Measurements from ENCODE around the gene IL3RA. TPM values are rescaled to one million over a fixed set of nuclear protein-coding genes. Genes with fewer than 3 reads are reported as not detected.
A peak's percentile ranks its signal among the peaks of the same experiment; 100 is the strongest.

The IL3RA gene
- total RNA-seq, 1 donor from 2014 or later, result 43.0 TPM

- DNase-seq, result peak; percentile 22
- no peak overlapping the region for H3K27ac ChIP-seq
- H3K27me3 ChIP-seq, result no peaks in the 10 kb centered on the region
- H3K9me3 ChIP-seq, result no peaks in the 10 kb centered on the region
- ATAC-seq, result no peak
- no peak for TF ChIP-seq CTCF (IDR thresholded peaks at IDR 0.05)
- no peak overlapping the region for H3K4me3 ChIP-seq
- intact Hi-C loops (cut with DNase I), result no loop called here
- peaks cover 39% of the 10 kb centered on the region for H3K36me3 ChIP-seq
- H3K4me1 ChIP-seq, result no peaks in the 10 kb centered on the region
Observed at GRCh38 chrX:1416965-1417760, 80.6 kb downstream of the IL3RA start.

DNA sequence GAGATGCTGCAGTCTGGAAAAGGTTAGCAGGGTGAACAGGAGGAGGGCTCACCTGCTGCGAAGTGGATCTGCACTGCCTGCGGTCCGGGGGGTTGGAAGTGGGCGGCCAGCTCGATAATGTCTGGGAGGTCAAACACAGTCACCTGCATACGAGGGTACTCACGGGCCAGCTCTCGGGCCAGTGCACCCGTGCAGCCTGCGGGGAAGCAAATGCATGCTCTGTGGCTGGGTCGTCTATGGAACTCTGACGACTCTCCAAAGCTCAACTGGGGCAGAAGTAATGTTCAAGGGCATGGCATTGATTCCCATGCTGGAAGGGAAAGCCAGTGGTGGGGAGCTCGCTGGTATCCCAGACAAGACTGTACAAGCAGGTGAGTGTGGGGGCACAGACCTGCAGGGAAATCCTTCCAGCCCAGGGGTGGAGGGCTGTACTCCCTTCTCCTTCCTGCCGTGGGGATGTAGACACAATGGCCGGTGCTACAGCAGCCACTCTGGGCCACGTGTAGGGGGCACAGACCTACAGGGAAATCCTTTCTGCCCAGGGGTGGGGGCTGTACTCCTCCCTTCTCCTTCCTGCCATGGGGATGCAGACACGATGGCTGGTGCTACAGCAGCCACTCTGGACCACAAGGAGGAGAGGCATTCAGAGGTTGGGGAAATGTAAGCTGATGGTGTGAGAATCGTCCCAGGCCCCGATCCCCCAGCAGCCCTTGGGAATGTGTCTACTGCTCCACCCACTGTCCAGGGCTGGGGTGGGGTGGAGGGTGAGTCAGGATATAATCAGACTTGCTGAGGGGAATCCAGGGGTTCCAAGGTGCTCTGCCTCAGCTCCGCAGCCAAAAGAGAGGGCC, 81.6 kb downstream of the IL3RA start:
- no peak for TF ChIP-seq CTCF (IDR thresholded peaks at IDR 0.05)
- no peak for ATAC-seq
- Histone ChIP-seq H3K4me3 (no peak overlapping the region), H3K27me3 (no peaks in the 10 kb centered on the region), H3K36me3 (peaks cover 36% of the 10 kb centered on the region), H3K27ac (no peak overlapping the region), H3K9me3 (no peaks in the 10 kb centered on the region), H3K4me1 (no peaks in the 10 kb centered on the region)
- intact Hi-C loops (cut with DNase I), result no loop called here
- DNase-seq, result peak; percentile 52

DNA sequence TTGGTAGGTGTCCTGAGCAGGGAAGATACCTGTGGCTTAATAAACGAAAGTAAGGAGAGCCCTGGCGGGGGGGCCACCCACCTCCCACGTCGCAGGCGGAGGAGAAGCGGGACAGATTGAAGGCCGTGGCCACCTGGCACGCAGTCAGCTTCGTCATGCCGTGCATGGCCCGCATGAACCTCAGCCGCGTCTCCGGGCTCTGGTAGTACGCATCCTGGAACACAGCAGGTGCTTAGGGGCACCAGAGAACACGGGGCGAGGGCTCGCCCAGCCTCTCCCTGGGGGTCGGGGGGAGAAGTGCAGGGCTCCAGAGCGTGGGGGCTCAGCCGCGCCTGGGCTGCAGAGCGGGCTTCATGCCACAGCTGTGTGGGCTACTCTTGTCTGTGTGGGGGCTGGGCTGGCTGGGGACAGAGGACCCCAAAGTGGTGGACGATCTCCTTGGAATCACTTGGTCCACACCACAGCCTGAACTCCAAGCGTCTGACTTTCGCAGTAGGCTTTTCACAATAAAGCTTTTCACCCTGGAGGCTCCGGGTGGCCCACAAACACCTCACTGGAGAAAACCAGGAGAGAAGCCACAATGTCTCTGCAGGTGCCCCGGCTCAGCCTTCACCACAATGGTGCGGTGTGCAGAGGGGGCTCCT, 82.4 kb downstream of the IL3RA start:
- ATAC-seq, result no peak
- TF ChIP-seq CTCF (IDR thresholded peaks at IDR 0.05), result no peak
- Histone ChIP-seq H3K4me3 (no peak overlapping the region), H3K4me1 (no peaks in the 10 kb centered on the region), H3K36me3 (peaks cover 28% of the 10 kb centered on the region), H3K27me3 (no peaks in the 10 kb centered on the region), H3K27ac (no peak overlapping the region), H3K9me3 (no peaks in the 10 kb centered on the region)
- DNase-seq, result peak; percentile 62
- intact Hi-C loops (cut with DNase I), result no loop called here

DNA sequence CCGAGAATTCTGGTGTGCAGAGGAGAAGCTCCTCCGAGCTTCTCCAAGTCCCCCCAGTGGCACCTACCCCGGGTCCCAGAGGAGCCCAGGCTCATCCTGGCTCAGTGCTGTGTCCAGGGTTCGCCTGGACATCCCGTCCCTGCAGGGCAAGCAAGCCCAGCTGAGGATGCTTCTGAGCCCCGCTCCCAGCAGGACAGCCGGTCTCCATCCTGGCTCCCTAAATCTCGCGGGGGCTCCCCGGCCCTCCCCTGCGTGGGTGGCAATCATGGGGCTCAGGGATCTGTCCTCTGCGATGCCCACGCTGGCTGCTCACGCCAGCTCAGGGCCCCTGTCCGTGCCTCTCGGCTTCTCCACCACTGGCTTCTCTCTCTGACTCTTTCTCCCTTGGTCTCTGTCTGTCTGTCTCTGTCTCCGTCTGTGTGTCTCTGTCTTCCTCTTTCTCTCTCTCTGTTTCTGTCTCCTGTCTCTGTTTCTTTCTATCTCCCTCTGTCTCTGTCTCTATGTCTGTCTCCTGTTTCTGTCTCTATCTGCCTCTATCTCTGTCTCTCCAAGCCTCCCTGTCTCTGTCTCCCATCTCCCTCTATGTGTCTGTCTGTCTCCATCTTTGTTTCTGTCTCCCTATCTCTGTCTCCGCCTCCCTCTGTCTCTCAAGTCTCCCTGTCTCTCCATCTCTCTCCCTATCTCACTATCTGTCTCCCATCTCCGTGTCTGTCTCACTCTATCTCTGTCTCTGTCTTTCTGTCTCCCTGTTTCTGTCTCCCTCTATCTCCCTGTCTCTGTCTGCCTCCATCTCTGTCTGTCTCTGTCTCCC, 83.2 kb downstream of the IL3RA start:
- no peak overlapping the region for H3K27ac ChIP-seq
- no peaks in the 10 kb centered on the region for H3K9me3 ChIP-seq
- H3K4me1 ChIP-seq, result no peaks in the 10 kb centered on the region
- DNase-seq (no peak), ATAC-seq (no peak)
- intact Hi-C loops (cut with DNase I), result no loop called here
- no peak for TF ChIP-seq CTCF (IDR thresholded peaks at IDR 0.05)
- H3K4me3 ChIP-seq, result no peak overlapping the region
- H3K36me3 ChIP-seq, result peaks cover 23% of the 10 kb centered on the region
- H3K27me3 ChIP-seq, result no peaks in the 10 kb centered on the region

DNA sequence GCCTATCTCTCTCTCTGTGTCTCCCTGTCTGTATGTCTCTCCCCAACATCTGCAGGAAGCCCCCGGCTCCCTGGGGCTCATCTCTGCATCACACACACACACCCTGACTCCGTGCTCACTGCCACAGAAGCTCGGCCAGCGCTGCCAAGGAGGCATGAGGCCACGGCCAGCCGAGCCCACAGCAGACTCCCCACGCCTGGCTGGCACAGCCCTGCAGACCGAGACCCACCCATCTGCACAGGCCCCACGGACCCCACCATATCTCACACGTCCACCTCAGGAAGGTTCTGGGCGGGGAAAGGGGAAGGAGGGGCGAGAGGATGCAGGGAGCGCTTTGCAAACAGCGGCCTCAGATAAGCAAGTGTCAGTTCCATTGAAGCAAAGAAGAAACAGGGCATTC, 83.8 kb downstream of the IL3RA start:
- ATAC-seq (no peak), DNase-seq (peak; percentile 63)
- intact Hi-C loops (cut with DNase I), result no loop called here
- no peaks in the 10 kb centered on the region for H3K9me3 ChIP-seq
- peaks cover 27% of the 10 kb centered on the region for H3K36me3 ChIP-seq
- no peaks in the 10 kb centered on the region for H3K27me3 ChIP-seq
- no peaks in the 10 kb centered on the region for H3K4me1 ChIP-seq
- H3K4me3 ChIP-seq, result no peak overlapping the region
- TF ChIP-seq CTCF (IDR thresholded peaks at IDR 0.05), result no peak
- no peak overlapping the region for H3K27ac ChIP-seq
